H4 (cell line): ENCODE results near the gene GRK4. TPM values are rescaled to one million over a fixed set of nuclear protein-coding genes. Genes with fewer than 3 reads are reported as not detected.
"Not testable (repeated sequence)": the region's sequence is repeated elsewhere in the genome, so short reads cannot be mapped to it uniquely, and the experiment has no call there.

Experiments
- DNase-seq: peaks from one replicate; pipeline ENCODE4 v3.0.0-alpha.2; 2015; ENCODE audit warnings: low spot score
- total RNA-seq: library from RNA; depleted of rRNA; stranded (reverse); fragments of >200 nt; shearing (Covaris generic); gene quantifications from 2 replicates; pipeline ENCODE4 v1.2.3, GENCODE V29; 2014

GRK4 gene
- total RNA-seq, 1 experiment from 2014 or later, result 3.3 TPM

DNA sequence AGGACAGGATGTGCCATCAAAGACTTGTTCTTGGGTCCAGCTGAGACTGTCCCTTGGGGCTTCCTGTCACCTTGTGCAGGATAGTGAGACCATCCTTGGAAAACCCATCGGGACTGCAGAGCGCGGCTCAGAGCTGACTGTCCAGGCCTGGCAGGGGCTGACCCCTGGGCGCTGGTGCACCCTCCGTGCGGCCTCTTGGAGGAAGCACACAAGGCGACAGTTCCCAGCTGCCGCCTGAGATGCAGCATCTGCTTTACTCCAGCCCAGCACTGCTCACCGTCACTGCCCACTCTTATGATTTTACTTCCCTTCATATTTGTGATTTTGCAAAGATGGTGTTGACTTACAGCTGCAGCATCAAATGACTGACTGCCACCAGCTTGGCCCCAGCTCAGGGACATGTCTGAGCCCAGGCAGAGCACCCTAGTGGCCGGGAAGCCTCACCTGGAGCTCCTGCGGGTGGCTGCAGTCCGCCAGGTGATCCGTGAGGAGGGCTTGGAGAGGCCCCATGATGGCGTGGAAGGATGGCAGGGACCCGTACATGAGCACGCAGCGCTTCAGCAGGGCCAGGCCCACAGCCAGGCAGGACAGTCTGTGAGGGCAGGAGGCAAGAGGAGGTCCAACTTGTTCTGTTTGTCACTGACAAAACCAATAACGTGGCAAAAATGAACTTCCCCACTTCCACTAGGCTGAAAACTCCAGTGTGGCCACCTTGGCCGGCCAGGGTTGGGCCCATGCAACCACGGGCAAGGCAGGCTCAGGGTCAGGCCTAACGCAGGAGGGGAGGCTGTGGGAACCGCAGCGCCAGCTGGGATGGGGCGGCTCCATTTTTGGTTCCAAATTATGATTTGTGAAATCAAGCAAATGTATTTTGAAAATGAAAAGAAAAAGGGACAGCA lies 22.0 kb upstream of the GRK4 start:
- no peak for DNase-seq

- DNase-seq, result no peak
Measured at GRCh38 chr4:2942037-2942531, 21.3 kb upstream of the GRK4 start.

- no peak for DNase-seq
Measured at GRCh38 chr4:2942532-2943363, 20.6 kb upstream of the GRK4 start.

GRCh38 chr4:2943364-2944090 lies 19.8 kb upstream of the GRK4 start:
- no peak for DNase-seq

GRCh38 chr4:2944091-2944482 lies 19.3 kb upstream of the GRK4 start:
- DNase-seq, result no peak

GRCh38 chr4:2944586-2945526 lies 18.5 kb upstream of the GRK4 start:
- DNase-seq, result no peak

DNA sequence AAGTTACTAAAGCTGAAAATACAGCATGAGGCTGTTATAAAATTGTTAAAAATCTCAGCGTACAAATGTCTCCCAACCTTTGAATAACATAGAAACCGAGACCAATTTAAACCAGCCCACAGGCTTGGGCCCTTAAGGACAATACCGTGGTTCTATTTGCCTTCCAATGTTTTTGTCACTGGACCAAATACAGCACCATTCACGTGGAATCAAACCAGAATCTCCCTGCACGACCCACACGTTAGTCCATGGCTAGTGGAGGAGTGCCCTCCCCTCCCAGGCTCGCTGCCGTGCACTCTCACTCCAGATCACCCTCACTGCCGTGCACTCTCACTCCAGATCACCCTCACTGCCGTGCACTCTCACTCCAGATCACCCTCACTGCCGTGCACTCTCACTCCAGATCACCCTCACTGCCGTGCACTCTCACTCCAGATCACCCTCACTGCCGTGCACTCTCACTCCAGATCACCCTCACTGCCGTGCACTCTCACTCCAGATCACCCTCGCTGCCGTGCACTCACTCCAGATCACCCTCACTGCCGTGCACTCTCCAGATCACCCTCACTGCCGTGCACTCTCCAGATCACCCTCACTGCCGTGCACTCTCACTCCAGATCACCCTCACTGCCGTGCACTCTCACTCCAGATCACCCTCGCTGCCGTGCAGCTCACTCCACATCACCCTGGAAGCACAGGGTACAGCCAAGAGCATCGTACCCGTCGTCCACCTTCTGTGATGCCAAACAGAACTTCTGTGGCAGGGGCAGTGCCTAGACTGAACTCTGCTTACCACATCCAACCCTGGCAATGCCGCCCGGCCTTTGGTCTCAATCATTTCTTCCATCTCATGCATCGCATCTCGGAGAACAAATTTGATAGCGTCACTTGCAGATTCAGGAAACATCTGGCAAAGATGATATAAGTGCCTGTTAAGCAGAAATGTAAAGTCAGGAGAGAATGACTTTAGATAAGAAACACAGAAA lies 17.5 kb upstream of the GRK4 start:
- DNase-seq, result not testable (repeated sequence)

DNA sequence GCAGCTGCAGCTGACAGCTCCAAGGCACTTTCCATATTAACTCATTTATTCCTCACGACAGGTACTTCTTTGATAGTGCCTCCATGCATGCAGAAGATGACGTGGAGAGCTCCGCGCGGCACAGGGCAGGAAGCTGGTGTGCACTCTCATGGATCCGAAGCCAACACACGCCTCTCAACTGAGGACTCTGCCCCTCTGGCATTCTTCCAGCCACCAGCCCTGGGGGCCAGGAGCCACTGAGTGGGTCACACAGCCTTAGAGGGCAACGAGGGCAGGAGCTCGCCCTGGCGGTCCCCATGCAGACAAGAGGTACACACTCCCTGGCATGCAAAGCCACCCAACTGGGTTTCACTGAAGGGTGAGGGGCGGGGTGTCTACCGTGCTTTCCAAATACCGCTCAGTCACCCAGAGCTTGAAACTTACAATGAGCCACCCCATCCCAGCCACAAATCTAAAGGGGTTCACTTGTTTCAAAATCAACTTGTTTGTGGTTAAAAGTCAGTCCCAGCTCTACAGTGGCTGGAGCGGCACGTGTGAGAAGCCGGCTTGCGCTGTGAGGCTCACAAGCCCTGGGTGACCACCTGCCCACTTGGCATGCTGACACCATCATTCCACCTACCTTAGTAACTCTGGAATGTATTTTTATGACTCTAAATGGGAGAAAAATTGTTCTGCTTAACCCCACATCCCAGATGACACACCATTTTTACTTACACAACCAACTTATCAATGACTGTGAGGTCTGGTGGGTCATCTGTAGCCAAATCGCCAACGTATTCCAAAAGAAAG lies 16.4 kb upstream of the GRK4 start:
- no peak for DNase-seq

- DNase-seq, result no peak
Measured at GRCh38 chr4:2947926-2948325, 15.4 kb upstream of the GRK4 start.

DNA sequence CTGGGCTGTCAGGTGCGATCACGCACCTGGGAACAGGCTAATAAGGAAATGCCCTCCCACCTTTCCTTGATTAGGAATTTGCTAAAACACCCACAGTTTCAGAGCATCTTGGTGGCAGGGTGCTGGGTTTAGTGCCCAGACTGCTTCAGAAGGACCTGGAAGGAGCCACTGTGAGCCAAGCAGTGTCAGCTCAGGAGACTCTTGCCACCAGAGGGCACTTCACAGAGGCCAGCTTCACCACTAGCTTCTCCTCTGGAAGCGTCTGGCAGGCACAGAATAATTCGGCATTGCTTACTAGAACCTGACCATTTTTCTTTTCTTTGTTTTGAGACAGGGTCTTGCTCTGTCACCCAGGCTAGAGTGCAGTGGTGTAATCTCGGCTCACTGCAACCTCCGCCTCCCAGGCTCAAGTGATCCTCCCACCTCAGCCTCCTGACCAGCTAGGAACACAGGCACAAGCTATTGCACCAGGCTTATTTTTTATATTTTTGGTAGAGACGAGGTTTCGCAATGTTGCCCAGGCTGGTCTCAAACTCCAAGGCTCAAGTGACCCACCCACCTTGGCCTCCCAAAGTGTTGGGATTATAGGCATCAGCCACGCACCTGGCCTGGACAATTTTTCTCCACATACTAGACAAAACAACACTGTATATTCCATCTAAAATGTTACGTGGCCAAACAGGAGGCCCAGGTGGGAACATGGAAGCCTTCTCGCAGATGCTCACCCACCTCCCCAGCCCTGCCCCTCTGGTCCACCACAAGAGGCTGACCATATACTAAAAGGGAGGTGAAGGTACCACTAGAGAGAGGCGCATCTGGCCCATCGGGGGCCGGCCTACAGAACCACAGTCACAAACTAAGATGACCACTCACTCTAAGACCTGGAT lies 14.2 kb upstream of the GRK4 start:
- DNase-seq, result no peak

DNA sequence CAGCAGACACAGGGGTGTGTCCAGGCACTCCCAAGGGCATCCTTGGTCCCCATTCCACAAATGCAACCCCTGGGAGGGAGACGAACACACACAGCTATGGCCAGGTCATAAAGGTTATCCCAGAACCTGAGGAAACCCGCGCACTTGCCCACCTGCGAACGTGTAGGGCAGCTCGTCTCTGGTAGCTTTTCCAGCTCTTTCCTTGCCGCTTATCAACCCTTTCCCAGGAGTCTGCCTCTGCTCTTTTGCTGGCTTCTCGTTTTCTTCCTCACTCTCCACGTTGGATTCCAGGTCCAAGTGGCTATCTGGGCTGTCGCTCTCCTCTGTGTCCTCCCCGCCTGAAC lies 13.6 kb upstream of the GRK4 start:
- DNase-seq, result no peak

DNA sequence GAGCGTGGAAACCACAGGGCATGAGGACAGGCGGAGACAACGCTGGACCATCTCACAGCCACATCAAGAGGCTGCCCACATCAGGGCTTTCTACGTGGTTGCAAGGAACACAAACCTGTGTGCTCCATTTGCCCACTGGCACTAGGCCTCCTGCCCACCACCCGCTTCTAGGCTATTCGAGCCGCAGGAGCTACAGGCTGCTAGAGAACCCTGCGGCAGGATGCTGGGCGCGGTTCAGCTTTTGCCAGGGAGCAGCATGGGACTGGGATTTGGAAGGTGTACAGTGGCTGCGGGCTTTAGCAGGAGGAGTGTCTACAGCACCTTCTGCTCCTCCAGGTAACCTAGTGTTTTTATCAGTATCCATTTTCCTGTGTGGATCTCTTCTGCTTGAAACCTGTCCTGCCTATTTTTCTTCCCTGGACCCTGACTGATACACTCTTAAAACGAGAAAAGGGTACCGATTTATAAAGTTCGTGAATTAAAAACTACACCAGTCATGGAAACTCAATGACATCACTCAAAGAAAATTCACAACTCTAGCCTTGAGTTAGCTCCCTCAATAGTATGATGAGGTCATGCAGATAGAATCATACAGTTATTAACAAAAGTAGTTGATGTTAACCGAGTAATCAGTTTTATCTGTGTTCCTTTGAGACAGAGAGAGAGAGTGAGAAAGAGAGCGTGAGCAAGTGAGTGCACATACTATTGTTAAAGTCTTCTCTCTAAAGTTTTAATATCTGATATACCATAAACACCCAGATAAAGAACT lies 13.0 kb upstream of the GRK4 start:
- DNase-seq, result no peak

DNA sequence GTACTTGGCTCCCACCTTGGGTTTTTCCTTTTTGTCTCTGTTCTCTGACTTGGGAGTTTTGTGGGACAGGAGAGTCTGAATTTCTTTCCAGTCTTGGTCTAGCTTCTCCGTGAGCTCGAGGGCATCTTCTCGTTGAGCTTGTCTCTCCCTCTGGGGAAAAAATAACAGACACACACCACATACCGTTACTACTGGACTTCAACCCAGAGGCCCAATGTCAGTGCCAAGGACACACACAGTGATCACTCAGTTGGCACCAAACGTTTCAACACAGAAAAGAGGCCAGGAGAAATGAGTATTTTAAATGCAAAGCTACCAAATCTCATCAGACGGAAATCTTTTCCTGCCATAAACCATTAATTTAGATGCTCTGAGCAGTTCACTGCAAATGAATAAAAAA lies 9.9 kb upstream of the GRK4 start:
- DNase-seq, result no peak

DNA sequence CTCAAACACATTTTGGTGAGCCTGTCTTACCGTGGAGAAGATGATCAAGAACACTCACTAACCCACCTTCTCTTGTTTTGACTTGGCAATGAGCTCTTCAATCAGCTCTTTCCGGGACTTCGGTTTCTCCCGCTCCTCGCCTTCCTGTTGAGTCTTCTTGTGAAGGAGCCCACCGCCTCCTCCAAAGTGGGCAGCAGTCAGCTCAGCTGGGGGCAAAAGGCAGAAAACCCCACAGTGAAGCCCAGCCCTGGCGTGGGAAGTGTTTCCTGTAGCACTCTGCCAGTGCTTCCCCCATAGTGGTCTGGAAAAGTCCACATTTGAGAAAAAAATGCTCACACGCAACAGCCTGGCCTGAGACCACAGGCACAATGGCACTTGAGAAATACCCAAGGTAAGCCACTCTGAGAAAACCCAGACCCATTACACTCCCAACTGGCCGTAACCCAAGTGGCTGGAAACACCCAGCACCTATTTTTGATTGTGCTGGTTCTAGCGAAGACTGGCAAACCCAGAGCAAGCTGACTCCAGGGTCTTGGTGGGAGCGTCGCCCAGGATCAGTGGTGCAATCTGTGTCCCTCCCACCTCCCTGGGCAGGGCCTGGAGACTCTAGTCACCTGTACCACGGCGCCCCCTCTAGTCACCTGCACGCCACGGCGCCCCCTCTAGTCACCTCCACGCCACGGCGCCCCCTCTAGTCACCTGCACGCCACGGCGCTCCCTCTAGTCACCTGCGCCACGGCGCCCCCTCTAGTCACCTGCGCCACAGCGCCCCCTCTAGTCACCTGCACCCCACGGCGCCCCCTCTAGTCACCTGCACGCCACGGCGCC lies 8.8 kb upstream of the GRK4 start:
- DNase-seq, result no peak

- DNase-seq, result not testable (repeated sequence)
Measured at GRCh38 chr4:2955186-2956044, 8.0 kb upstream of the GRK4 start.
